ENCODE data around the gene COL18A1. TPM values are rescaled to one million over a fixed set of nuclear protein-coding genes. Genes with fewer than 3 reads are reported as not detected.
"Not testable (repeated sequence)": the region's sequence is repeated elsewhere in the genome, so short reads cannot be mapped to it uniquely, and the experiment has no call there.

The COL18A1 gene
- polyA plus RNA-seq (ENCODE audit: insufficient read length in 4 of 4), result 100 to 1,000 TPM in 3 of 4 donors, 10 to 100 TPM in 1; 57.4 to 211 (median 114) TPM

DNA sequence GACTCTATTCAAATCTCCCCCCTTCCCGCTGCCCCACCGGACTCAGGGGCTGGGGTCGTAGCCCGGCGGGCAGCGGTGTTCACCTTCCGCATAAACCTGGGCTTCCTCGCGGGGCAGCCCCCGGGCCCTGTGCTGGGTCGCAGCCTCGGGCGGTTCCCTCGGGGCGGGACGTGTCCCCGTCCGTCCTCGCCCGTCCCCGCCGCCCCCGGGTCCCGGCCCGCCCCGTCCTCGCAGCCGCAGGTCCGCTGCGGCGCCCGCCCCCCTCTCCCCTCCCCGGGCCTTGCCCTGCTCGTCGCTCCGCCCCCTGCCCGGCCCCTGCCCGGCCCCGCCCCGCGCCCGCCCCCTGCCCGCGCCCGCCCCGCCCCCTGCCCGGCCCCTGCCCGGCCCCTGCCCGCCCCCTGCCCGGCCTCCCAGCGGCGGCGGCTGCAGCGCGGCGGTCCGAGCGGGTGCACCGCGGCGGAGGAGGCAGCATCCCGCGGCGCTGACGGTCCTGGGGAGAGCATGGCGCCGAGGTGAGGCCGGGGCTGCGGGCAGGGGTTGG is at the start of gene COL18A1:
Gene COL18A1, plus strand, starts transcription at position 436 of the 541 bp plus-strand sequence. Its CDS starts 66 bp downstream, at position 502.
- DNase-seq (ENCODE audit: low read depth in 4 of 4, low spot score in 3 of 4), result no peak

DNA sequence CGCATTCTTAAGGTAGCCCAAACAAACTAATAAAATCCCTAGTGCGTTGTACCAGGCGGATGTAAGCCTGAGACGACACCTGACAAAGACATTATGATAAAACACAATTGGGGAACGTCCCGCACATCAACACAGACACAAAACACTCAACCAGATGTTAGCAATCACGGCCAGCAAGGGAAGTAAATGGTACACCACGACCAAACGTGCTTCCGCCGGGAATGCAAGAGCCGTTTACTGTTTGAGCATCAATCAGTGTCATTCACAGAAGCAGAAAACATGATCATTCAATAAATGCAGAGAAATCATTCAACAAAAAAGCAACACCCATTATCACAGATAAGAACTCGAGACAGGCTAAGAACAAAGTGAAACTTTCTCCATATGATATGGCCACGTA is 49.4 kb upstream of the COL18A1 start:
- DNase-seq (ENCODE audit: low read depth in 4 of 4, low spot score in 3 of 4), result no peak

GRCh38 chr21:45356251-45356650 is 48.7 kb upstream of the COL18A1 start:
- no peak for DNase-seq (ENCODE audit: low read depth in 4 of 4, low spot score in 3 of 4)

GRCh38 chr21:45356653-45357435 is 48.1 kb upstream of the COL18A1 start:
- DNase-seq (ENCODE audit: low read depth in 4 of 4, low spot score in 3 of 4), result no peak

GRCh38 chr21:45357436-45358260 is 47.3 kb upstream of the COL18A1 start:
- DNase-seq (ENCODE audit: low read depth in 4 of 4, low spot score in 3 of 4), result no peak

DNA sequence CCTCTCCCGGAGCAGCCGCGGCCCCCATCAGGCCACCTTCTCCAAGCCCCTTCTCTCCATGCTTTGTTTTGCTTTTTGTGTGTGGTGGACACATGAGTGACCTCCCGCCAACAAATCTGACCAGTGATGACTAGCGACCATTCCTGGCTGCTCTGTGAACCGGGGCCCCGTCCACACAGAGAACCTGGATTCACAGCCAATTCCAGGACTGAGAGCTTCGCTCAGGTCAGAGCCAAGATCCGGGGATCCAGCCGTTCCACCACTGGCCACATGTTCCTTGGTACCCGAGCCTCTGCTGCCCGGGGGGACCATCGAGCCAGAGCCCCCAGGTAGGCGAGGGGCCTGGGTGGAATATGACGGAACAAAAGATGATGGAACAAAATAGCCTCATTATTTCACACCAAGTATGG is 46.7 kb upstream of the COL18A1 start:
- DNase-seq (ENCODE audit: low read depth in 4 of 4, low spot score in 3 of 4), result no peak

- no peak for DNase-seq (ENCODE audit: low read depth in 4 of 4, low spot score in 3 of 4)
Observed at GRCh38 chr21:45358711-45359310, 46.2 kb upstream of the COL18A1 start.

DNA sequence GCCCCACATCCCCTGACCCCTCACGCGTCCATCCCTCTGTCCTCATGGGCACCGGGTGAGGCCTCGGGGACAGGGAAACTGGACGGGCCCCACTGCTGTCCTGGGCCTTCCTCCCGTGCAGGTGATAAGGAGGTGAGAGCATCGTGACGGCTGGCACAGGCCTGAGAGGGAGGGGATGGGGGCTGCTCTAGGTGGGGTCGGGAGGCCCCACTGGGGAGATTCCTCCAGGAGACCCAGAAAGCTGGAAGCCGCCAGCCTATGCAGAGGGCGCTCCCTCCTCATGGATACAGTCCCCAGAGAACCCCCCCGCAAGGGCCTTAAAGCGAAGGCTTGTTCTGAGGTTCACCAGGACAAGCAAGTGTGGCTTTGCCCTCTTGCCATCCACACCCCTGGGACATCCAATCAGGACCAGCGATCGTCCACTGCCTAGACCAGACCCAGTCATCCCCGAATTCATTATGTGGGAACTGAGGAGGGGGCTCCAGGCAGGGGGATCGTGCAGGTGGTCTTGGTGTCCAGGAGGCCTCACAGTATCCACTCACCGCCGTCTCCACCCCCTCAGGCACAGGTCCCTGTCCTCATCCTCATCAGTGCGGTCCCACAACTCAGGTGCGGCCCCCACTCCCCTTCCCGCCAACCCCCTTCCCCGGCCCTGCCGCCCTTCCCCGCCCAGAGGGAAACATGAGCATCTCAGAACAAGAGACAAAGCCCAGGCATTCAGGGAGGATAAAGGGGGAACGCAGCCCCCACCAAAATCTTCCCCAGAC is 45.3 kb upstream of the COL18A1 start:
- no peak for DNase-seq (ENCODE audit: low read depth in 4 of 4, low spot score in 3 of 4)

DNA sequence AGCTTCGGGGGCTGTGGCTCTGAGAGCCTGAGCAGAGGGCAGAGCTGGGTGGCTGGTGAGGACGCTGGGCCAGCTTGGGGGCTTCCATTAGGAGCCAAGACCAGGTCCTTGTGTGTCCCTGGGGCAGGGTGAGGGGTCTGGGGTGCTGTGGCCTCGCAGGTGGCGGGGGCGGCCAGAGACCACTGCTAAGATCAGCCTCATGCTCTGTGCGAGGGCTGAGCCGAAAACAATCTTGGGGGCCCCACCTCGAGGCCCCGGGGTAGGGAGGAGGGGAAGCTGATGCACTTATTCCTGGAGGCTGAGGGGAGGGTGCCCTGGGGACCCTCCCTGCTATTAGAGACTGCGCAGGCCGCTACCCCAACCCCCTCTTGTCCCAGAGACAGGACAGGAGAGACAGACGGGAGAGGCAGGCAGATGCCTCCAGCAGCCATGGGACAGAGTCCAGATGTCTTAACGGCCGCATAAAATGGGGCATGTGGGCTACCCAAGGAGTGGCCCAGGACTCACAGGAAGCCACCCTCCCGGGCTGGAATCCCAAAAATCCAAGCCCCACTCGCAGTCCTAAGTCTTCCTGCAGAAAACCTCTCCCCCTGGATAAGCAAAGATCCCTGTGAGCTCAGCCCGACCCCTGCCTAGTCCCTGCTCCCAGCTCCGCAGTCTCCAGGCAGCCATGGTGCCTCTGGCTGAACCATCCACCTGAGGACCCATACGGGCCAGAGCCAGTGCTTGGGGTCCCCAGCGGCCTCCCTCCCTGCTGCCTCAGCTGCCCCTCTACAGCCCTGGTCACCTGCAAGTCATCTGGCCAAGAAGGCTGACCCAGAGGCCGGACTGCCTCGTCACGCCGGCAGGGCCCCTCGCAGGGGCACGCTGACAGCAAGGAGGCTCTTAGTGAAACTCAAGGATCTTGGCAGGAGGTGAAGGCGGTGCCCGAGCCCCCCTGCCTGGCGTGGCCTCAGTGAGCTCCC is 43.6 kb upstream of the COL18A1 start:
- DNase-seq (ENCODE audit: low read depth in 4 of 4, low spot score in 3 of 4), result no peak

GRCh38 chr21:45362077-45362747 is 42.8 kb upstream of the COL18A1 start:
- DNase-seq (ENCODE audit: low read depth in 4 of 4, low spot score in 3 of 4), result no peak

GRCh38 chr21:45362748-45363145 is 42.2 kb upstream of the COL18A1 start:
- DNase-seq (ENCODE audit: low read depth in 4 of 4, low spot score in 3 of 4), result no peak

DNA sequence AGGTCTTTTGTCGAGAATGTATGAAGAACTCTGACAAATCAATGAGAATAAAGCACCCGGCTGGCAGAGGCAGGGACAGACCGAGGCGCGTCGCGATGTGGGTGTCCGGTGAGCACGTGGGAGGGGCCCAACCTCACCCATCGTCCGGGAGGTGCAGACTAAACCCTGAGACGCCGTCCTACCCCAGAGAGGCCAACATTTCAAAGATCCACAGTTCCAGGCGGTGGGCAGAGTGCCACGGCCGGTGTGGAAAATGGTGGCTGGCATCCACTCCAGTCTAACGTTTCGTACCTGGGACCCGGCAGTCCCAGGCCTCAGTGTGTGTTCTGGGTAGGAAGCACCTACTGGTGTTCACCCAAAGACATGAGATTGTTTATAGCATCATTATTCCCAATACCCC is 41.7 kb upstream of the COL18A1 start:
- not testable (repeated sequence) for DNase-seq (ENCODE audit: low read depth in 4 of 4, low spot score in 3 of 4)

- DNase-seq (ENCODE audit: low read depth in 4 of 4, low spot score in 3 of 4), result no peak
Observed at GRCh38 chr21:45363921-45364467, 41.0 kb upstream of the COL18A1 start.

DNA sequence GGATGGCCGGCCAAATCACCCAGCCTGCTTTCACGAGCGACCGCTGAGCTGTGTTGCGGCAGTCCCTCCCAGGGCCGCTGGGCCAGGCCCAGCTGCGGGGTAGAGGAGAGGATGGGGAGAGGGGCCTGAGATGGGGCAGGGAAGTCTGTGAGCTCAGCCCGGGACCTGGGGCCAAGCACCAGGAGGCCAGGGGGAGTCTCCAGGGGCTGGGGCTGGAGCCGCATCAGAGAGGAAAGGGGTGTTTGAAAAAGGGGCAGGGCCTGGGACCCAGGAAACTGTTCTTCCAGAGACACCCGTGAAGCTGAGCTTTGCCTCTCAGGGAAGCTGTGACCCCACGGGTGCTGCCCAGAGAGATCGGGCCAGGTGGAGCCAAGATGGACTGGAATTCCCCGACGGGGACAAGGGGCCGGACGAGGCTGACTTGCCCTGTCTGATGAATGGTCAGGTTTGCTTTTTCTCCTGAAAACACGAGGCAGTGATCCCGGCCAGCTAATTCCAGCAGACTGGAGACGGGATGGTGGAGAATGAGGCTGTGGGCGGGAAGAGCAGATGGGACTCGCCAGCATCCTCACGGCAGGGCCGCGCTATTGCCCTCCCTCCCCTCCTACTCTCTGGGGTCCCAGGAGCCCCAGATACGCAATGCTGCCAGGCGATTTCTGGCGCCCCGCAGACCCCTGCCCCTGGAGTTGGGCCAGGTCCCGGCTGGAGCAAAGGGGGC is 40.3 kb upstream of the COL18A1 start:
- DNase-seq (ENCODE audit: low read depth in 4 of 4, low spot score in 3 of 4), result no peak

DNA sequence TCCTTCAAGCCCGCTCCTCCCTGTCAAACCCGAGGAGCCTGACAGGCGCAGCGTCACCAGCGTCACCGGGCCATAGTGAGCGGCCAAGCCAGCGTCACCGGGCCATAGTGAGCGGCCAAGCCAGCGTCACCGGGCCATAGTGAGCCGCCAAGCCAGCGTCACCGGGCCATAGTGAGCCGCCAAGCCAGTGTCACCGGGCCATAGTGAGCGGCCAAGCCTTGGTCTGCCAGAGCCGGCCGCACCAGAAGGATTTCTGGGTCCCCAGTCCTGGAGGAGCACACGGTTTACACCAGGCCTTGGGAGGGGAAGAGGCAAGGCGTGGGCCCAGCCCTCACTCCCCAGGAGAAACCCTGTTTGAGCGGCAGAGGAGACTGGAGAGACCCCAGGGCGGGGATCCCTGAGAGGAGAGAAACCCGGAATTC is 39.8 kb upstream of the COL18A1 start:
- no peak for DNase-seq (ENCODE audit: low read depth in 4 of 4, low spot score in 3 of 4)

GRCh38 chr21:45365608-45366241 is 39.2 kb upstream of the COL18A1 start:
- DNase-seq (ENCODE audit: low read depth in 4 of 4, low spot score in 3 of 4), result no peak

- no peak for DNase-seq (ENCODE audit: low read depth in 4 of 4, low spot score in 3 of 4)
Observed at GRCh38 chr21:45366476-45366875, 38.5 kb upstream of the COL18A1 start.
